Testis (tissue), 3 donors: ENCODE results near the gene UBP1. TPM values are rescaled to one million over a fixed set of nuclear protein-coding genes. Genes with fewer than 3 reads are reported as not detected.

Source experiments
- DNase-seq: peaks from one replicate; pipeline ENCODE4 v3.0.0-alpha.2; 2019
- H3K27ac ChIP-seq, 2 donors: fragments of 200-600 bp; sonication (generic); one replicate each; pipeline ENCODE4 v1.5.1; 2019
- H3K27me3 ChIP-seq: fragments of 200-600 bp; sonication (generic); one replicate; pipeline ENCODE4 v1.5.1; 2019
- H3K36me3 ChIP-seq: fragments of 200-600 bp; sonication (generic); one replicate; pipeline ENCODE4 v1.5.1; 2017; ENCODE audit warnings: low read depth; ENCODE audit errors: missing control alignments
- H3K4me1 ChIP-seq: fragments of 200-600 bp; sonication (generic); one replicate; pipeline ENCODE4 v1.5.1; 2019
- H3K4me3 ChIP-seq, 2 donors: fragments of 200-600 bp; sonication (generic); one replicate each; pipeline ENCODE4 v1.5.1; 2017 to 2019
- H3K9me3 ChIP-seq: fragments of 200-600 bp; sonication (generic); one replicate; pipeline ENCODE4 v1.5.1; 2017
- POLR2A ChIP-seq: fragments of 450-650 bp; IDR thresholded peaks from one replicate; pipeline ENCODE4 v1.6.1; 2017; ENCODE audit warnings: antibody characterized with exemption, mild to moderate bottlenecking, moderate library complexity
- WGBS, 2 donors: methylation state at CpG; one replicate each; pipeline ENCODE4 v1.1.5; 2018; 5-methylcytosine and 5-hydroxymethylcytosine counted together
- intact Hi-C: fragments of 100-400 bp; cut with DNase I; formaldehyde crosslinking; loops from one replicate; pipeline ENCODE4 v1.15.1; 2023; ENCODE audit warnings: low total_unique reads
- polyA plus RNA-seq: library from polyadenylated mRNA; stranded (reverse); fragments of 350-450 nt; fragmentation: Illumina TruSeq; extraction: RNeasy Lipid Tissue Mini Kit (QIAGEN cat#74804); gene quantifications from one replicate; pipeline ENCODE4 v1.2.3, GENCODE V29; 2014; ENCODE audit warnings: low read depth, low replicate concordance; ENCODE audit not compliant: insufficient read depth
- total RNA-seq, 2 donors: library from RNA; depleted of rRNA; stranded (reverse); fragments of >200 nt; gene quantifications; one replicate each; pipeline ENCODE4 v1.2.3, GENCODE V29; 2016
- TF ChIP-seq, protein P1 (sequence below), 3 experiments: fragments of 450-650 bp in 2 of 3; fragments of 200-600 bp in 1 of 3; sonication (generic) in 1 of 3; IDR thresholded peaks; one replicate each; pipeline ENCODE4 v1.5.1; 2016 to 2019; ENCODE audit warnings: antibody characterized with exemption in 3 of 3, mild to moderate bottlenecking in 2 of 3, moderate library complexity in 1 of 3

Gene UBP1
- total and polyA plus RNA-seq, 3 donors from 2014 or later = 53.9 to 108 (median 93.2) TPM

DNA sequence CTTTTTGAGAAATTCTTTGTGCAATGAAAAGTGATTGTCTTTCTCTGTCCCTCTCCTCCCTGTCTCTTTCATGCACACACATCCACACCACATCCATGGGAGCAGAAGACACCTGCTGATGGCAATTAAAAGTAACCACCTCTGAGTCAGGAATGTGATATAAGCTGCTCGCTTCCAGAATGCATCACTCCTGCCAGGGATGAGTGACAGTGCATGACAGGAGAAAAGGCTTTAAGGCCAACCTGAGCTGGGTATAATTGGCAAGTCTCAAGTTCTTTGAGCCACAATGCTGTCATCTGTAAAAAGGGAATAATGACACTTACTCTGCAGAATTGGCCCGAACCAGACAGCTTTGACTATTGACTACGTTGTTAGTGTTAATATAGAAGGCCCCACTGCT is 59.6 kb downstream of the UBP1 start:
- DNase-seq = no peak
- no peak for TF ChIP-seq POLR2A
- TF ChIP-seq, protein P1, sequence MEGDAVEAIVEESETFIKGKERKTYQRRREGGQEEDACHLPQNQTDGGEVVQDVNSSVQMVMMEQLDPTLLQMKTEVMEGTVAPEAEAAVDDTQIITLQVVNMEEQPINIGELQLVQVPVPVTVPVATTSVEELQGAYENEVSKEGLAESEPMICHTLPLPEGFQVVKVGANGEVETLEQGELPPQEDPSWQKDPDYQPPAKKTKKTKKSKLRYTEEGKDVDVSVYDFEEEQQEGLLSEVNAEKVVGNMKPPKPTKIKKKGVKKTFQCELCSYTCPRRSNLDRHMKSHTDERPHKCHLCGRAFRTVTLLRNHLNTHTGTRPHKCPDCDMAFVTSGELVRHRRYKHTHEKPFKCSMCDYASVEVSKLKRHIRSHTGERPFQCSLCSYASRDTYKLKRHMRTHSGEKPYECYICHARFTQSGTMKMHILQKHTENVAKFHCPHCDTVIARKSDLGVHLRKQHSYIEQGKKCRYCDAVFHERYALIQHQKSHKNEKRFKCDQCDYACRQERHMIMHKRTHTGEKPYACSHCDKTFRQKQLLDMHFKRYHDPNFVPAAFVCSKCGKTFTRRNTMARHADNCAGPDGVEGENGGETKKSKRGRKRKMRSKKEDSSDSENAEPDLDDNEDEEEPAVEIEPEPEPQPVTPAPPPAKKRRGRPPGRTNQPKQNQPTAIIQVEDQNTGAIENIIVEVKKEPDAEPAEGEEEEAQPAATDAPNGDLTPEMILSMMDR (IDR thresholded peaks at IDR 0.05) = no peak
- intact Hi-C loops = no loop called here
- Histone ChIP-seq H3K4me3 (no peak overlapping the region), H3K36me3 (no peaks in the 10 kb centered on the region), H3K4me1 (no peaks in the 10 kb centered on the region), H3K9me3 (no peaks in the 10 kb centered on the region), H3K27me3 (no peaks in the 10 kb centered on the region), H3K27ac (no peak overlapping the region)
- 91% methylated on average over 3 of the region's 3 CpGs for whole genome bisulfite sequencing, 2 donors

DNA sequence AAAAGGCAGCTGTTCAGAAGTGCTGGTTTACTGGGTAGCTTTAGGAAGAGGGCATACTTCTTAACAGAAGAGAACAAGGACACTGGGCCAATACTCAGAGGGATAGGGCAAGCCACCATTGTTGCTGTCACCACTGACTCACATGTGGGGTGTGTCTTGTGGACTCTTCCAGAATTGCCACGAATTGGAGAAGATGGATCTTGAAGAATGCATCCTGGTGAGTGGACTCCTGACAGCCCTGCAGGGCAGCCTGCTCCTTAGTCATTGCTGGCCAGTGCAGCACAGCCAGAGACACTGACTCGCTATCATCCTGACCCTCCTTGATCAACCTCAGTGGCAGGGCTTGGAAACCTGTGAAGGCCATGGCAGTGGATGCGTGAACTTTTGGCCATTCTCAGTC is 62.3 kb downstream of the UBP1 start:
- TF ChIP-seq POLR2A = no peak
- TF ChIP-seq, protein P1 (IDR thresholded peaks at IDR 0.05) = no peak
- H3K36me3 ChIP-seq = no peaks in the 10 kb centered on the region
- H3K27ac ChIP-seq = no peak overlapping the region
- H3K4me3 ChIP-seq = no peak overlapping the region
- no peaks in the 10 kb centered on the region for H3K27me3 ChIP-seq
- H3K9me3 ChIP-seq = no peaks in the 10 kb centered on the region
- intact Hi-C loops = no loop called here
- WGBS, 2 donors = 91 to 94% methylated on average over 3 of the region's 3 CpGs
- DNase-seq = no peak
- H3K4me1 ChIP-seq = no peaks in the 10 kb centered on the region

DNA sequence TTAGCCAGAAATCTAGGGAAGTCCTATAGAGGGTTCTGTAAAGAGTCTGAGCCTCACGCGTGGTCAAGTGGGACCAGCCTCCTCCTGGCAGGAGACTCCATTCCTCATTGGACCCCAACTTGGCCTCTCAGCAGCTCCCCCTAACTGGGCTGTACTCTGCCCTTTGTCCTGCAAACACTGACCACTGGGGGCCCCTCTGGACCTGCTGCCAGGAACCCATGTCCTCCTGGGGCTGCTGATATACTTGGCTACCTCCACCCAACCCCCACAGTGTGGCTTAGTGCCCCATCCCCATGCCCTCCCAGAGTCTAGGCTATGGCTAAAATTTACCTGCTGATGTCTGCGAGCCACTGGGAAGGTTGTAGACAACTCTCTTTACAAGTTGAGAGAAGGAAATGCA is 62.7 kb downstream of the UBP1 start:
- 81 to 95% methylated on average over 2 to 3 of the region's 3 CpGs for WGBS, 2 donors
- intact Hi-C loops = no loop called here
- no peak for TF ChIP-seq POLR2A
- TF ChIP-seq, protein P1 (IDR thresholded peaks at IDR 0.05) = no peak

DNA sequence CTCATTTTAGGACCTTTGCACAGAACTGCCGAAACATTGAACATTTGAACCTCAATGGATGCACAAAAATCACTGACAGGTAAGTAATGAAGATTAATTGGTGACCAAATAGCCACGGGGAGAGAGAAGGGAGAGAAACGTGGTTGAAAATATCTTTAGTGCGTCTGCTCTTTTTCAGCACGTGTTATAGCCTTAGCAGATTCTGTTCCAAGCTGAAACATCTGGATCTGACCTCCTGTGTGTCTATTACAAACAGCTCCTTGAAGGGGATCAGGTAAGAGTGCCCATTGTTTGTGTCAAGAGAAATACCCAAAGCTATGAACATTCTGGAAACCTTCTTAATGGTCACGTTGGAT is 67.1 kb downstream of the UBP1 start:
- 38 to 40% methylated on average over 6 of the region's 6 CpGs for WGBS, 2 donors

More for the DNA sequence above, 62.7 kb downstream of the UBP1 start:
- H3K9me3 ChIP-seq = no peaks in the 10 kb centered on the region
- H3K36me3 ChIP-seq = no peaks in the 10 kb centered on the region
- no peak overlapping the region for H3K27ac ChIP-seq
- H3K4me1 ChIP-seq = no peaks in the 10 kb centered on the region
- H3K4me3 ChIP-seq = no peak overlapping the region
- no peaks in the 10 kb centered on the region for H3K27me3 ChIP-seq
- DNase-seq = no peak

More for the DNA sequence above, 67.1 kb downstream of the UBP1 start:
- intact Hi-C loops = loop anchor here (5.0 kb wide), 1 partner anchor 241 kb away; no protein-coding TSS in a partner anchor
- Histone ChIP-seq H3K36me3 (no peaks in the 10 kb centered on the region), H3K9me3 (no peaks in the 10 kb centered on the region), H3K4me3 (no peak overlapping the region), H3K27ac (no peak overlapping the region), H3K27me3 (no peaks in the 10 kb centered on the region), H3K4me1 (no peaks in the 10 kb centered on the region)
- no peak for TF ChIP-seq POLR2A
- TF ChIP-seq, protein P1 (IDR thresholded peaks at IDR 0.05) = no peak
- DNase-seq = no peak
